HUES64 (cell line): ENCODE results near the gene TLCD3B.
A peak's percentile ranks its signal among the peaks of the same experiment; 100 is the strongest.
"Not testable (repeated sequence)": the region's sequence is repeated elsewhere in the genome, so short reads cannot be mapped to it uniquely, and the experiment has no call there.

Source experiments
- H3K27ac ChIP-seq: 2 replicates; pipeline ENCODE4 v1.7.0; 2013; ENCODE audit warnings: low read depth, low read length, inconsistent platforms
- H3K27me3 ChIP-seq: 2 replicates; pipeline ENCODE4 v1.6.1; 2013; ENCODE audit warnings: mild to moderate bottlenecking, low read length; ENCODE audit not compliant: insufficient read depth
- H3K36me3 ChIP-seq: 2 replicates; pipeline ENCODE4 v1.6.1; 2013; ENCODE audit warnings: mild to moderate bottlenecking, low read length; ENCODE audit not compliant: insufficient read depth
- H3K4me1 ChIP-seq: 2 replicates; pipeline ENCODE4 v1.6.1; 2013; ENCODE audit warnings: mild to moderate bottlenecking, low read length, moderate library complexity; ENCODE audit not compliant: insufficient read depth
- H3K4me3 ChIP-seq: 2 replicates; pipeline ENCODE4 v1.5.1; 2013; ENCODE audit warnings: mild to moderate bottlenecking, low read length, moderate library complexity
- H3K9ac ChIP-seq: 2 replicates; pipeline ENCODE4 v1.6.1; 2013; ENCODE audit warnings: mild to moderate bottlenecking, low read depth, low read length
- H3K9me3 ChIP-seq: 2 replicates; pipeline ENCODE4 v1.6.1; 2013; ENCODE audit warnings: low read depth, low read length; ENCODE audit not compliant: insufficient read depth
- WGBS: fragments of 150-250, 120-280 bp; methylation state at CpG from one replicate; pipeline ENCODE4 v1.1.7; 2013; ENCODE audit warnings: missing lambda C conversion rate; 5-methylcytosine and 5-hydroxymethylcytosine counted together

Gene TLCD3B

GRCh38 chr16:30054959-30055553, 24.0 kb upstream of the TLCD3B start:
- H3K9ac ChIP-seq, result no peak overlapping the region
- no peak overlapping the region for H3K27ac ChIP-seq
- H3K27me3 ChIP-seq, result no peaks in the 10 kb centered on the region
- no peaks in the 10 kb centered on the region for H3K36me3 ChIP-seq
- H3K4me1 ChIP-seq, result no peaks in the 10 kb centered on the region; the same call in 1 of the 2 replicates
- H3K4me3 ChIP-seq, result no peak overlapping the region
- WGBS, result 32% methylated on average over 10 of the region's 10 CpGs
- no peaks in the 10 kb centered on the region for H3K9me3 ChIP-seq

GRCh38 chr16:30054451-30054850, 23.4 kb upstream of the TLCD3B start:
- no peak overlapping the region for H3K27ac ChIP-seq
- no peak overlapping the region for H3K4me3 ChIP-seq
- H3K9me3 ChIP-seq, result no peaks in the 10 kb centered on the region
- no peaks in the 10 kb centered on the region for H3K36me3 ChIP-seq
- no peak overlapping the region for H3K9ac ChIP-seq
- H3K4me1 ChIP-seq, result no peaks in the 10 kb centered on the region; the same call in 1 of the 2 replicates
- 65% methylated on average over 8 of the region's 8 CpGs for WGBS
- H3K27me3 ChIP-seq, result no peaks in the 10 kb centered on the region

DNA sequence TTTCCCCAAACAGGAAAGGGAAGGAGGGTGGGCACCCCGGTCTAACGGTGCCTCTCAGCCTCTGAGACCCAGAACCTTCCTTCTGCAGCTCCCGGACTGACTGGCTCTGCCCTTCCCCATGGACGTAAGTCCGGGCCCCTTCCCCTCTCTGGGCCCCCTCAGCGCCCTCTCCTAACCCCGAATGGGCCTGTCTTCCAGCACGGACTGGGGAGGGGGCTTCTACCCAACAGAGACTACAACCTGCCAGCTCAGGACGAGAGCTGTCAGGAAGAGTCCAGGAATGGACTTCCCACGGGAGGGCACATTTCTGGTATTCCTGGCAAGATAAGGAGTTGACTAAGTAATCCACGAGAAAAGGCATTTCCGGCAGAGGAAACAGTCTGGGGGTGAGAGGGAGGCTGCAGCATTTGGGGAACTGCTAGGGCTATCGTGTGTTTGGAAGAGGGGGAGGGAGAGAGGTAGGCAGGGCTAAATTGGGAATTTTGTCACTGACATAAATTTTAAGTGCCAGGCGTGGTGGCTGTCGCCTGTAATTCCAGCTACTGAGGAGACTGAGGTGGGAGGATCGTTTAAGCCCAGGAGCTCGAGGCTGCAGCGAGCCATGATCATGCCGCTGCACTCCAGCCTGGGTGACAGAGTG, 22.4 kb upstream of the TLCD3B start:
- H3K4me3 ChIP-seq, result peak overlapping the region; percentile 67
- H3K36me3 ChIP-seq, result no peaks in the 10 kb centered on the region
- no peaks in the 10 kb centered on the region for H3K9me3 ChIP-seq
- 16% methylated on average over 19 of the region's 19 CpGs for WGBS
- H3K27me3 ChIP-seq, result no peaks in the 10 kb centered on the region
- H3K9ac ChIP-seq, result peak overlapping the region; percentile 33; the same call in 1 of the 2 replicates
- no peaks in the 10 kb centered on the region; the same call in 1 of the 2 replicates for H3K4me1 ChIP-seq
- no peak overlapping the region for H3K27ac ChIP-seq

- Histone ChIP-seq H3K9ac (peak overlapping the region; percentile 40; the same call in 1 of the 2 replicates), H3K36me3 (no peaks in the 10 kb centered on the region), H3K4me1 (no peaks in the 10 kb centered on the region; the same call in 1 of the 2 replicates), H3K27me3 (no peaks in the 10 kb centered on the region), H3K27ac (no peak overlapping the region), H3K4me3 (peak overlapping the region; percentile 67), H3K9me3 (no peaks in the 10 kb centered on the region)
- 1% methylated on average over 55 of the region's 58 CpGs for WGBS
Observed at GRCh38 chr16:30052671-30053372, 21.8 kb upstream of the TLCD3B start.

DNA sequence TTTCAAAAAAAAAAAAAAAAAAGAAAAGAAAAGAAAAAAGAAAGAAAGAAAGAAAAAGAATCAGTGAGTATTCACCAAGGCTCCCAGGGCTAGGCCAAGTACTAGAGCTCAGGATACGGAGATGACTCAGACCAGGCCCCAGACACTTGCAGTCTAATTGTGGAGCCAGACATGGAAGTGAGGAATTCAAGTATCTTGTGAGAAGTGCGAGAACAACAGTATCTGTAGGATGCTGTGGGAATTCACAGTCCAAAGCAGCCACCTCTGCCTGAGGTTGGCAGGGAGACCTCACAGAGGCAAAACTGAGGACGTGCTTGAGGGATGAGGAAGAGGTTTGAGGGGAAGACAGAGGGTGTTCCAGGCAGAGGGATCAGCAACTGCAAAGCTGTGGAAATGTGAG, 20.4 kb upstream of the TLCD3B start:
- Histone ChIP-seq H3K27me3 (no peaks in the 10 kb centered on the region), H3K4me1 (no peaks in the 10 kb centered on the region; the same call in 1 of the 2 replicates), H3K9ac (no peak overlapping the region), H3K36me3 (no peaks in the 10 kb centered on the region), H3K4me3 (no peak overlapping the region), H3K27ac (no peak overlapping the region), H3K9me3 (no peaks in the 10 kb centered on the region)
- WGBS, result 82% methylated on average over 3 of the region's 3 CpGs

- no peaks in the 10 kb centered on the region; the same call in 1 of the 2 replicates for H3K4me1 ChIP-seq
- no peaks in the 10 kb centered on the region for H3K27me3 ChIP-seq
- H3K9ac ChIP-seq, result no peak overlapping the region
- WGBS, result 92% methylated on average over 8 of the region's 8 CpGs
- no peak overlapping the region for H3K27ac ChIP-seq
- no peaks in the 10 kb centered on the region for H3K36me3 ChIP-seq
- no peak overlapping the region for H3K4me3 ChIP-seq
- no peaks in the 10 kb centered on the region for H3K9me3 ChIP-seq
Observed at GRCh38 chr16:30049871-30050270, 18.8 kb upstream of the TLCD3B start.

GRCh38 chr16:30046588-30046987, 15.5 kb upstream of the TLCD3B start:
- no CpG with 5 or more reads among the region's 1 CpG for WGBS
- H3K36me3 ChIP-seq, result no peaks in the 10 kb centered on the region
- H3K9ac ChIP-seq, result no peak overlapping the region
- H3K27ac ChIP-seq, result no peak overlapping the region
- H3K4me3 ChIP-seq, result no peak overlapping the region
- H3K4me1 ChIP-seq, result no peaks in the 10 kb centered on the region
- no peaks in the 10 kb centered on the region for H3K27me3 ChIP-seq
- no peaks in the 10 kb centered on the region for H3K9me3 ChIP-seq

DNA sequence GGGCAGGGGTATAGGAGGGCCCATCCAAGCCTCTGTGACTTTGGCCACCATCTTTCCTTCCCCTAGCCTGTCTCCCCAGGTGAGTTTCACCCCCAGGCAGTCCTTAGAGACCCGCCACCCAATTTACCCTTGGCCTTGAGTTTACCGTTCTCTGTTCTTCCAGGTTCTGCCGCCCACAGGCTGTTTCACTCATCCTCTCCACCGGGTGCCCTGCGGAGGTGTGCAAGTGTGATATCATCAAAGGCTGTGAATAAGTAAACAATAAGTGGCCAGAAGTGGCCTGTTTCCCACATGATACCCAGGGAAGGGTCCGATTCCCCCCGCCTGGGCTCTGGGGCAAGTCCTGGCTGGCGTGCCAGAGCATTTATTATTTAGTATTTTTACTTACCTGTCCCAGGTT, 15.1 kb upstream of the TLCD3B start:
- Histone ChIP-seq H3K4me3 (no peak overlapping the region), H3K36me3 (no peaks in the 10 kb centered on the region), H3K9me3 (no peaks in the 10 kb centered on the region), H3K9ac (no peak overlapping the region), H3K4me1 (no peaks in the 10 kb centered on the region), H3K27me3 (no peaks in the 10 kb centered on the region), H3K27ac (no peak overlapping the region)
- 84% methylated on average over 8 of the region's 8 CpGs for WGBS

- no peaks in the 10 kb centered on the region for H3K36me3 ChIP-seq
- no peaks in the 10 kb centered on the region for H3K4me1 ChIP-seq
- 23% methylated on average over 1 of the region's 5 CpGs for WGBS
- H3K9ac ChIP-seq, result no peak overlapping the region
- no peaks in the 10 kb centered on the region for H3K27me3 ChIP-seq
- H3K9me3 ChIP-seq, result no peaks in the 10 kb centered on the region
- H3K4me3 ChIP-seq, result no peak overlapping the region
- H3K27ac ChIP-seq, result no peak overlapping the region
Observed at GRCh38 chr16:30041841-30042240, 10.8 kb upstream of the TLCD3B start.

- 86% methylated on average over 5 of the region's 5 CpGs for WGBS
- not testable (repeated sequence) for H3K27ac ChIP-seq, H3K9me3 ChIP-seq, H3K27me3 ChIP-seq, H3K36me3 ChIP-seq, H3K4me3 ChIP-seq, H3K4me1 ChIP-seq, H3K9ac ChIP-seq
Observed at GRCh38 chr16:30040690-30041089, 9.6 kb upstream of the TLCD3B start.

DNA sequence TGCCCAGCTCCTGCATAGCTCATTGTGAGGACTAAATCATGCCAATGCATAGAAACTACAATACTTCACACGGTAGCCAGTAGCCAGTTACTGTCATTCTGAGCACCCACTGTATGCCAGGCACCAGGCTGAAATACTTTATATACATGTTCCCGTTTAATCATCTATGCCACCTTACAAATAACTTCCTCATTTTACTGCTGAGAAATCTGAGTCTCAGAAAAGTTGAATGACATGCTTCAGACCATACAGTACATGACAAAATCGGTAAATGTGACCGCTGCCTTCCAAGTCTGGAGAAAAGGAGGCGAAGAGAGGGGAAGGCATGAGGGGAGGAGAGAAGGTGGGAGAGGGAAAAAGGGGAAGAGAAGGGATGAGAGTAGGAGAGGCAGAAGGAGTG, 9.2 kb upstream of the TLCD3B start:
- Histone ChIP-seq H3K27me3 (peaks cover 5% of the 10 kb centered on the region), H3K36me3 (no peaks in the 10 kb centered on the region)
- WGBS, result 84% methylated on average over 5 of the region's 5 CpGs

More for the DNA sequence above, 9.2 kb upstream of the TLCD3B start:
- Histone ChIP-seq H3K9me3 (no peaks in the 10 kb centered on the region), H3K4me1 (no peaks in the 10 kb centered on the region), H3K9ac (no peak overlapping the region), H3K27ac (no peak overlapping the region), H3K4me3 (no peak overlapping the region)
